ENCODE results near the gene FILIP1.

DNA sequence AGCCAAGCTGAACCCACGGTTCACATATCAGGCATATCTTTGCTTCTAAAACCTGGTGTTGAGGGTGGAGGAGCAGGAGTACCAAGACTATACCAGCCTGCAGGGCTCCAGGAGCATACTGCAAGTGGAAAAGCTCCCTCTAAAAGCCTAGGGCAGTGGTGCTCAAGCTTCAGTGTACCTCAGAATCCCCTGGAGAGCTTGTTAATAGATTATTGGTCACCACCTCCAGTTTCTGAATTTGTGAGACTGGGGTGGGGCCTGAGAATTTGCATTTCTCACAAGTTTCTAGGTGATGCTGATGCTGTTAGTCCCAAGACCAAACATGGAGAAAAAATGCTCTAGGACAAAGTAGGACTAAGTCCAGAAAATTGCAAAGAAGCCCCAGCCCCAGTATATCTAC, 65.4 kb downstream of the FILIP1 start:
- TF ChIP-seq, protein P1, sequence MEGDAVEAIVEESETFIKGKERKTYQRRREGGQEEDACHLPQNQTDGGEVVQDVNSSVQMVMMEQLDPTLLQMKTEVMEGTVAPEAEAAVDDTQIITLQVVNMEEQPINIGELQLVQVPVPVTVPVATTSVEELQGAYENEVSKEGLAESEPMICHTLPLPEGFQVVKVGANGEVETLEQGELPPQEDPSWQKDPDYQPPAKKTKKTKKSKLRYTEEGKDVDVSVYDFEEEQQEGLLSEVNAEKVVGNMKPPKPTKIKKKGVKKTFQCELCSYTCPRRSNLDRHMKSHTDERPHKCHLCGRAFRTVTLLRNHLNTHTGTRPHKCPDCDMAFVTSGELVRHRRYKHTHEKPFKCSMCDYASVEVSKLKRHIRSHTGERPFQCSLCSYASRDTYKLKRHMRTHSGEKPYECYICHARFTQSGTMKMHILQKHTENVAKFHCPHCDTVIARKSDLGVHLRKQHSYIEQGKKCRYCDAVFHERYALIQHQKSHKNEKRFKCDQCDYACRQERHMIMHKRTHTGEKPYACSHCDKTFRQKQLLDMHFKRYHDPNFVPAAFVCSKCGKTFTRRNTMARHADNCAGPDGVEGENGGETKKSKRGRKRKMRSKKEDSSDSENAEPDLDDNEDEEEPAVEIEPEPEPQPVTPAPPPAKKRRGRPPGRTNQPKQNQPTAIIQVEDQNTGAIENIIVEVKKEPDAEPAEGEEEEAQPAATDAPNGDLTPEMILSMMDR (conservative IDR thresholded peaks at IDR 0.05), result no peak
- TF ChIP-seq ZFX (IDR thresholded peaks at IDR 0.05), result no peak
